Endothelial cell of umbilical vein (primary cell): ENCODE results near the gene OLFM1. TPM values are rescaled to one million over a fixed set of nuclear protein-coding genes. Genes with fewer than 3 reads are reported as not detected.

Experiments
- BruUV-seq: library from RNA; stranded (reverse); fragments of 400-500 nt; replicated peaks from 2 replicates; lab custom pipeline; 2021; lab: Mats Ljungman, UMichigan
- CTCF ChIA-PET: fragments of 300-600, 350-600 bp; sonication (Branson Sonifier 250); formaldehyde crosslinking; loops from one replicate; lab custom pipeline; 2021; ENCODE audit warnings: antibody characterized with exemption, inconsistent platforms; lab: Charles Lee
- POLR2A ChIA-PET: fragments of 300-600, 350-600 bp; sonication (Branson Sonifier 250); formaldehyde crosslinking; loops from one replicate; lab custom pipeline; 2021; ENCODE audit warnings: antibody characterized with exemption, inconsistent platforms; lab: Charles Lee
- DNase-seq: peaks from one replicate; pipeline ENCODE4 v3.0.0-alpha.2; 2011; ENCODE audit warnings: low read depth, low spot score
- FAIRE-seq: peaks from 2 replicates; lab custom pipeline; 2011; peaks lifted over from hg19 to GRCh38; lab: Jason Lieb, UNC
- H2AFZ ChIP-seq: 2 replicates; pipeline ENCODE4 v1.6.0; 2012; ENCODE audit warnings: low read depth, low read length, control low read depth, inconsistent platforms
- H3K27ac ChIP-seq: 2 replicates; pipeline ENCODE4 v1.5.1; 2011; ENCODE audit warnings: low read depth, mild to moderate bottlenecking, control low read depth, low read length, moderate library complexity; ENCODE audit not compliant: insufficient read depth
- H3K27me3 ChIP-seq, 2 experiments: 2 replicates each; pipeline versions ENCODE4 v1.6.0 to v1.6.1; 2011; ENCODE audit warnings: low read length in 2 of 2, mixed read lengths in 1 of 2; ENCODE audit not compliant: control insufficient read depth in 2 of 2, insufficient read depth in 2 of 2
- H3K36me3 ChIP-seq, 2 experiments: 2 replicates in 1 of 2; 3 replicates in 1 of 2; pipeline ENCODE4 v1.5.1; 2011; ENCODE audit warnings: low read length in 2 of 2, mild to moderate bottlenecking in 1 of 2, moderate library complexity in 1 of 2; ENCODE audit not compliant: control insufficient read depth in 2 of 2, insufficient read depth in 2 of 2; ENCODE audit errors: extremely low read depth in 1 of 2
- H3K4me1 ChIP-seq: 3 replicates; pipeline ENCODE4 v1.5.1; 2011; ENCODE audit warnings: mild to moderate bottlenecking, low read length; ENCODE audit not compliant: control insufficient read depth, insufficient read depth; ENCODE audit errors: extremely low read depth
- H3K4me2 ChIP-seq: 2 replicates; pipeline ENCODE4 v1.6.1; 2011; ENCODE audit warnings: low read length, control low read depth, mixed read lengths; ENCODE audit not compliant: insufficient read depth
- H3K4me3 ChIP-seq, 3 experiments: fragments of 200-600 bp in 1 of 3; sonication (generic), shearing (Covaris generic) in 1 of 3; replicated peaks in 1 of 3; 2 replicates each; pipeline ENCODE4 v1.5.1; 2011 to 2016; ENCODE audit warnings: control low read depth in 3 of 3, low read length in 3 of 3, mild to moderate bottlenecking in 2 of 3, inconsistent platforms in 1 of 3, low read depth in 1 of 3, moderate library complexity in 1 of 3; ENCODE audit not compliant: insufficient read depth in 1 of 3
- H3K79me2 ChIP-seq: 2 replicates; pipeline ENCODE4 v1.6.0; 2012; ENCODE audit warnings: low read length, inconsistent platforms; ENCODE audit not compliant: control insufficient read depth, insufficient read depth
- H3K9ac ChIP-seq: replicated peaks from 2 replicates; pipeline ENCODE3; 2011; ENCODE audit warnings: low read length, control low read depth; ENCODE audit not compliant: insufficient read depth; ENCODE audit errors: extremely low read depth
- H3K9me1 ChIP-seq: replicated peaks from 3 replicates; pipeline ENCODE4 v1.6.0; 2011; ENCODE audit warnings: mild to moderate bottlenecking, low read length; ENCODE audit not compliant: control insufficient read depth, insufficient read depth; ENCODE audit errors: extremely low read depth
- H3K9me3 ChIP-seq: replicated peaks from 2 replicates; pipeline ENCODE4 v1.5.1; 2012; ENCODE audit warnings: low read length, inconsistent platforms; ENCODE audit not compliant: control insufficient read depth, insufficient read depth
- H4K20me1 ChIP-seq: replicated peaks from 2 replicates; pipeline ENCODE3; 2011; ENCODE audit warnings: mild to moderate bottlenecking, low read length; ENCODE audit not compliant: control insufficient read depth, insufficient read depth; ENCODE audit errors: extremely low read depth
- EZH2 ChIP-seq: IDR thresholded peaks from 2 replicates; pipeline ENCODE4 v1.6.1; 2012; ENCODE audit warnings: borderline replicate concordance, low read depth, mild to moderate bottlenecking, moderate library complexity, low read length, inconsistent platforms; ENCODE audit not compliant: severe bottlenecking
- FOS ChIP-seq: IDR thresholded peaks from 2 replicates; pipeline ENCODE4 v1.6.1; 2011; ENCODE audit warnings: mild to moderate bottlenecking, low read length, moderate library complexity, borderline replicate concordance; ENCODE audit not compliant: insufficient read depth
- GATA2 ChIP-seq: IDR thresholded peaks from 2 replicates; pipeline ENCODE4 v1.7.0; 2011; ENCODE audit warnings: low read depth, mild to moderate bottlenecking, moderate library complexity, mixed read lengths, low read length; ENCODE audit not compliant: insufficient read length, insufficient read depth
- JUN ChIP-seq: IDR thresholded peaks from 2 replicates; pipeline ENCODE4 v1.6.1; 2011; ENCODE audit warnings: borderline replicate concordance, low read depth; ENCODE audit not compliant: insufficient read length, insufficient read depth
- MYC ChIP-seq: IDR thresholded peaks from one replicate; pipeline ENCODE4 v1.6.1; 2011; ENCODE audit warnings: mild to moderate bottlenecking, low read depth, low read length
- POLR2A ChIP-seq: IDR thresholded peaks from 2 replicates; pipeline ENCODE4 v1.6.1; 2012; ENCODE audit warnings: low read depth, mild to moderate bottlenecking, control low read depth, low read length
- POLR2AphosphoS5 ChIP-seq: IDR thresholded peaks from 2 replicates; pipeline ENCODE4 v1.6.1; 2012; ENCODE audit warnings: low read depth, mild to moderate bottlenecking, control low read depth, low read length, moderate library complexity; ENCODE audit not compliant: insufficient read depth
- dilution Hi-C: fragments of 300-500 bp; cut with MboI; formaldehyde crosslinking; loops from one replicate; pipeline ENCODE4 v1.15.0; 2019; ENCODE audit warnings: low sequenced_read_pairs; ENCODE audit not compliant: extremely low pct_ligation_motif_present
- intact Hi-C: fragments of 100-400 bp; cut with micrococcal nuclease; formaldehyde crosslinking; loops from one replicate; pipeline ENCODE4 v1.10.0; 2022
- polyA plus RNA-seq, 4 experiments: library from polyadenylated mRNA; depleted of rRNA in 3 of 4; stranded (reverse) in 3 of 4; unstranded in 1 of 4; fragments of >200 nt; gene quantifications; 2 replicates each; pipeline versions ENCODE4 v1.2.1 to v1.2.3, GENCODE V29; 2011 to 2012; ENCODE audit warnings: missing spikeins in 1 of 4
- total RNA-seq: library from RNA; stranded (reverse); gene quantifications from 2 replicates; pipeline ENCODE4 v1.2.3, GENCODE V29; 2021
- TF ChIP-seq, protein P1 (sequence below): IDR thresholded peaks from 2 replicates; pipeline ENCODE4 v1.6.1; 2011; ENCODE audit not compliant: insufficient read depth, insufficient read length
- TF ChIP-seq, protein P2 (sequence below), 2 donors: IDR thresholded peaks; 1 replicate in 1 of 2; 2 replicates in 1 of 2; pipeline ENCODE4 v1.5.1; 2011; ENCODE audit warnings: low read length in 2 of 2, mild to moderate bottlenecking in 2 of 2, moderate library complexity in 2 of 2, control low read depth in 1 of 2, inconsistent platforms in 1 of 2, low read depth in 1 of 2; ENCODE audit not compliant: insufficient read depth in 1 of 2; ENCODE audit errors: extremely low read depth in 1 of 2

The OLFM1 gene
- total and polyA plus RNA-seq, 2 donors (not counting 3 experiments of a cell fraction or from before 2014, with no cell fraction given): 0.07 to 0.95 TPM

DNA sequence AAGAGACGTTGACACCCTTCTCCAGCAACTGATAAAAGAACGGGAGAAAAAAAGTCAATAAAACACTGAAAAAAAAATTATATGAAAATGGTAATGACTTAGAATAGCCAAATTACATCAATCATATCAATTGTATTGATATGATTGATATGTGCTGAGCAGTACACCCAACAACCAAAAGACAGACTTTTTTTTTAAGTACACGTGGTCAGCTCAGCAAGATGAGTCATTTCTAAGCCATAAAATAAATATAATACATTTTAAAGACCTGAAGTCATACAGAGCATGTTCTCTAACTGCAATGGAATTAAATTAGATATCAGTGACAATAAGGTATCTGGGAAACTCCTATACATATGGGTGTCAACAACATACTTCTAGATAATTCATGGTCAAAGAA is 30.9 kb upstream of the OLFM1 start:
- Histone ChIP-seq H3K9ac (no peak overlapping the region), H3K36me3 (no peaks in the 10 kb centered on the region), H3K9me1 (no peaks in the 10 kb centered on the region), H3K4me3 (no peak overlapping the region), H3K9me3 (no peaks in the 10 kb centered on the region), H2AFZ (no peak overlapping the region), H3K27me3 (peaks cover 0 to 2% of the 10 kb centered on the region in 2 experiments), H3K4me1 (no peaks in the 10 kb centered on the region), H3K4me2 (no peak overlapping the region), H3K27ac (no peak overlapping the region), H4K20me1 (no peaks in the 10 kb centered on the region), H3K79me2 (no peaks in the 10 kb centered on the region)
- dilution Hi-C loops (no loop called here), intact Hi-C loops (no loop called here)
- DNase-seq: no peak
- TF ChIP-seq POLR2AphosphoS5 (no peak), GATA2 (no peak), JUN (no peak), FOS (no peak), POLR2A (no peak), MYC (no peak), EZH2 (no peak)
- TF ChIP-seq, protein P1, sequence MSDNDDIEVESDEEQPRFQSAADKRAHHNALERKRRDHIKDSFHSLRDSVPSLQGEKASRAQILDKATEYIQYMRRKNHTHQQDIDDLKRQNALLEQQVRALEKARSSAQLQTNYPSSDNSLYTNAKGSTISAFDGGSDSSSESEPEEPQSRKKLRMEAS: no peak
- TF ChIP-seq, protein P2, sequence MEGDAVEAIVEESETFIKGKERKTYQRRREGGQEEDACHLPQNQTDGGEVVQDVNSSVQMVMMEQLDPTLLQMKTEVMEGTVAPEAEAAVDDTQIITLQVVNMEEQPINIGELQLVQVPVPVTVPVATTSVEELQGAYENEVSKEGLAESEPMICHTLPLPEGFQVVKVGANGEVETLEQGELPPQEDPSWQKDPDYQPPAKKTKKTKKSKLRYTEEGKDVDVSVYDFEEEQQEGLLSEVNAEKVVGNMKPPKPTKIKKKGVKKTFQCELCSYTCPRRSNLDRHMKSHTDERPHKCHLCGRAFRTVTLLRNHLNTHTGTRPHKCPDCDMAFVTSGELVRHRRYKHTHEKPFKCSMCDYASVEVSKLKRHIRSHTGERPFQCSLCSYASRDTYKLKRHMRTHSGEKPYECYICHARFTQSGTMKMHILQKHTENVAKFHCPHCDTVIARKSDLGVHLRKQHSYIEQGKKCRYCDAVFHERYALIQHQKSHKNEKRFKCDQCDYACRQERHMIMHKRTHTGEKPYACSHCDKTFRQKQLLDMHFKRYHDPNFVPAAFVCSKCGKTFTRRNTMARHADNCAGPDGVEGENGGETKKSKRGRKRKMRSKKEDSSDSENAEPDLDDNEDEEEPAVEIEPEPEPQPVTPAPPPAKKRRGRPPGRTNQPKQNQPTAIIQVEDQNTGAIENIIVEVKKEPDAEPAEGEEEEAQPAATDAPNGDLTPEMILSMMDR (IDR thresholded peaks at IDR 0.05; ENCODE audit: extremely low read depth in 1 of 2, insufficient read depth in 1 of 2, low read depth in 1 of 2, low read length in 2 of 2): no peak
- ChIA-PET POLR2A (no interaction called here), CTCF (no interaction called here)
- no TSS peak for BruUV-seq
- FAIRE-seq: no peak
